Esophagus muscularis mucosa (tissue), 4 donors: Measurements from ENCODE around the gene ZFAND2B. TPM values are rescaled to one million over a fixed set of nuclear protein-coding genes. Genes with fewer than 3 reads are reported as not detected.

Experiments
- DNase-seq: peaks from one replicate; pipeline ENCODE4 v3.0.0-alpha.2; 2017; ENCODE audit errors: extremely low spot score
- H3K27ac ChIP-seq, 4 donors: fragments of 200-600 bp; sonication (generic); replicated peaks in 1 of 4; 1 replicate in 3 of 4; 2 replicates in 1 of 4; pipeline ENCODE4 v1.5.1; 2016 to 2019; ENCODE audit warnings: mild to moderate bottlenecking in 1 of 4
- H3K27me3 ChIP-seq, 4 donors: fragments of 200-600 bp; sonication (generic); one replicate each; pipeline versions ENCODE4 v1.5.1 to v1.6.0; 2016 to 2019
- H3K36me3 ChIP-seq, 4 donors: fragments of 200-600 bp; sonication (generic); one replicate each; pipeline ENCODE4 v1.5.1; 2016 to 2019
- H3K4me1 ChIP-seq, 4 donors: fragments of 200-600 bp; sonication (generic); one replicate each; pipeline ENCODE4 v1.5.1; 2016 to 2019
- H3K4me3 ChIP-seq, 4 donors: fragments of 200-600 bp; sonication (generic); 1 replicate in 2 of 4; 2 replicates in 2 of 4; pipeline ENCODE4 v1.5.1; 2016 to 2019; ENCODE audit warnings: mild to moderate bottlenecking in 4 of 4, moderate library complexity in 1 of 4
- H3K9me3 ChIP-seq, 4 donors: fragments of 200-600 bp; sonication (generic); 1 replicate in 3 of 4; 2 replicates in 1 of 4; pipeline ENCODE4 v1.5.1; 2016 to 2019
- CTCF ChIP-seq, 3 experiments: fragments of 200-600 bp in 2 of 3; fragments of 450-650 bp in 1 of 3; sonication (generic) in 2 of 3; IDR thresholded peaks; one replicate each; pipeline ENCODE4 v1.5.1; 2017 to 2019; ENCODE audit warnings: antibody characterized with exemption in 3 of 3, mild to moderate bottlenecking in 2 of 3, moderate library complexity in 1 of 3
- EP300 ChIP-seq: sonication (generic); formaldehyde crosslinking; IDR thresholded peaks from one replicate; pipeline ENCODE4 v1.6.1; 2017; ENCODE audit warnings: antibody characterized with exemption
- POLR2A ChIP-seq: fragments of 450-650 bp; IDR thresholded peaks from one replicate; pipeline ENCODE4 v1.6.1; 2017; ENCODE audit warnings: antibody characterized with exemption, moderate library complexity, mild to moderate bottlenecking, low read depth
- POLR2AphosphoS5 ChIP-seq, 2 donors: sonication (generic); formaldehyde crosslinking; IDR thresholded peaks; one replicate each; pipeline ENCODE4 v1.6.1; 2017; ENCODE audit warnings: antibody characterized with exemption in 2 of 2
- WGBS: methylation state at CpG from one replicate; pipeline ENCODE4 v1.1.5; 2018; 5-methylcytosine and 5-hydroxymethylcytosine counted together
- intact Hi-C: fragments of 100-400 bp; cut with DNase I; formaldehyde crosslinking; loops from one replicate; pipeline ENCODE4 v1.15.1; 2023
- total RNA-seq, 4 donors: library from RNA; depleted of rRNA; stranded (reverse); fragments of >200 nt; gene quantifications; one replicate each; pipeline versions ENCODE4 v1.1.0 to v1.2.1, GENCODE V29; 2016

The ZFAND2B gene
- total RNA-seq, 4 donors from 2014 or later, result 27.0 to 50.1 (median 36.9) TPM

GRCh38 chr2:219165058-219165911, 41.3 kb upstream of the ZFAND2B start:
- Histone ChIP-seq H3K27ac (no peak overlapping the region), H3K36me3 (no peaks in the 10 kb centered on the region), H3K27me3 (no peaks in the 10 kb centered on the region), H3K9me3 (no peaks in the 10 kb centered on the region), H3K4me3 (no peak overlapping the region), H3K4me1 (peaks cover 4 to 14% (median 8%) of the 10 kb centered on the region in 4 donors)
- DNase-seq, result no peak
- WGBS, result 83% methylated on average over 10 of the region's 10 CpGs
- TF ChIP-seq CTCF (IDR thresholded peaks at IDR 0.05) (no peak), POLR2A (no peak), EP300 (no peak), POLR2AphosphoS5 (IDR thresholded peaks at IDR 0.05) (no peak)
- intact Hi-C loops, result no loop called here

GRCh38 chr2:219167997-219168396, 38.6 kb upstream of the ZFAND2B start:
- Histone ChIP-seq H3K4me3 (no peak overlapping the region), H3K9me3 (no peaks in the 10 kb centered on the region), H3K4me1 (peaks cover 11 to 29% (median 17%) of the 10 kb centered on the region in 4 donors), H3K27me3 (no peaks in the 10 kb centered on the region), H3K27ac (no peak overlapping the region), H3K36me3 (peaks cover 6 to 14% (median 12%) of the 10 kb centered on the region in 4 donors)
- TF ChIP-seq EP300 (no peak), POLR2A (no peak)
- peak; percentile 34 for DNase-seq
- intact Hi-C loops, result no loop called here
- WGBS, result 69% methylated on average over 5 of the region's 5 CpGs

GRCh38 chr2:219168526-219168925, 38.1 kb upstream of the ZFAND2B start:
- no peaks in the 10 kb centered on the region for H3K27me3 ChIP-seq
- intact Hi-C loops, result no loop called here
- peaks cover 11 to 35% (median 19%) of the 10 kb centered on the region in 4 donors for H3K4me1 ChIP-seq
- DNase-seq, result no peak
- 67% methylated on average over 3 of the region's 6 CpGs for WGBS
- no peak for TF ChIP-seq POLR2A
- TF ChIP-seq POLR2AphosphoS5 (IDR thresholded peaks at IDR 0.05), result no peak
- no peak for TF ChIP-seq CTCF (IDR thresholded peaks at IDR 0.05)
- no peak for TF ChIP-seq EP300
- H3K27ac ChIP-seq, result no peak overlapping the region
- no peak overlapping the region for H3K4me3 ChIP-seq
- no peaks in the 10 kb centered on the region for H3K9me3 ChIP-seq
- peaks cover 11 to 19% (median 17%) of the 10 kb centered on the region in 4 donors for H3K36me3 ChIP-seq

GRCh38 chr2:219168932-219169331, 37.6 kb upstream of the ZFAND2B start:
- no peaks in the 10 kb centered on the region for H3K9me3 ChIP-seq
- DNase-seq, result peak; percentile 60
- H3K27ac ChIP-seq, result no peak overlapping the region
- intact Hi-C loops, result no loop called here
- no peaks in the 10 kb centered on the region for H3K27me3 ChIP-seq
- TF ChIP-seq CTCF (IDR thresholded peaks at IDR 0.05), result no peak
- TF ChIP-seq EP300, result no peak
- no peak for TF ChIP-seq POLR2AphosphoS5 (IDR thresholded peaks at IDR 0.05)
- TF ChIP-seq POLR2A, result no peak
- no peak overlapping the region for H3K4me3 ChIP-seq
- peaks cover 14 to 23% (median 21%) of the 10 kb centered on the region in 4 donors for H3K36me3 ChIP-seq
- H3K4me1 ChIP-seq, result peaks cover 11 to 36% (median 21%) of the 10 kb centered on the region in 4 donors

GRCh38 chr2:219169930-219170654, 36.5 kb upstream of the ZFAND2B start, which contains the start of gene SLC23A3:
TSS of gene SLC23A3 (minus strand) at chr2:219170029. CDS start at chr2:219169984, 45 bp downstream.
- intact Hi-C loops, result loop anchor here (10.0 kb wide), 1 partner anchor 215 kb away; the partner anchor contains the start of gene DNPEP
- peak; percentile 7 for DNase-seq
- Histone ChIP-seq H3K36me3 (peaks cover 19 to 35% (median 33%) of the 10 kb centered on the region in 4 donors), H3K27me3 (no peaks in the 10 kb centered on the region), H3K4me3 (no peak within 1 kb of the TSS), H3K27ac (peak within 1 kb of the TSS; percentile 64 to 84 (median 81)), H3K9me3 (no peaks in the 10 kb centered on the region), H3K4me1 (peaks cover 17 to 47% (median 31%) of the 10 kb centered on the region in 4 donors)
- 86% methylated on average over 10 of the region's 10 CpGs for WGBS
- TF ChIP-seq CTCF (IDR thresholded peaks at IDR 0.05) (no peak), EP300 (no peak), POLR2AphosphoS5 (IDR thresholded peaks at IDR 0.05) (no peak), POLR2A (no peak)
